ENCODE results near the gene ACADS. TPM values are rescaled to one million over a fixed set of nuclear protein-coding genes. Genes with fewer than 3 reads are reported as not detected.

Gene ACADS
- polyA plus RNA-seq, 1 donor from 2014 or later: 3.6 TPM

- Histone ChIP-seq H3K9ac (ENCODE audit: low read length) (no peak overlapping the region), H3K27me3 (ENCODE audit: insufficient read depth, low read depth, low read length) (no peaks in the 10 kb centered on the region), H3K27ac (ENCODE audit: low read length) (no peak overlapping the region), H3K9me2 (ENCODE audit: insufficient read depth, low read length) (no peaks in the 10 kb centered on the region), H3K4me2 (ENCODE audit: low read length) (no peak overlapping the region), H2AFZ (ENCODE audit: low read depth, low read length) (no peak overlapping the region), H3F3A (ENCODE audit: insufficient read depth, low read length, poor library complexity, severe bottlenecking) (no peaks in the 10 kb centered on the region), H3K9me3 (ENCODE audit: low read length) (no peaks in the 10 kb centered on the region), H3K36me3 (ENCODE audit: insufficient read depth, low read length) (no peaks in the 10 kb centered on the region), H3K79me2 (replicated peaks; ENCODE audit: insufficient read depth, low read length) (no peaks in the 10 kb centered on the region), H4K20me1 (ENCODE audit: insufficient read depth) (no peaks in the 10 kb centered on the region), H3K4me3 (ENCODE audit: low read length) (no peak overlapping the region)
- TF ChIP-seq RAD21 (conservative IDR thresholded peaks at IDR 0.05): no peak
- TF ChIP-seq MXI1 (conservative IDR thresholded peaks at IDR 0.05; ENCODE audit: poor library complexity, severe bottlenecking): no peak
- TF ChIP-seq EP300 (conservative IDR thresholded peaks at IDR 0.05; ENCODE audit: poor library complexity, severe bottlenecking): no peak
Measured at GRCh38 chr12:120748242-120748641, 22.6 kb downstream of the ACADS start.

- Histone ChIP-seq H3K9ac (ENCODE audit: low read length) (no peak overlapping the region), H3K36me3 (ENCODE audit: insufficient read depth, low read length) (no peaks in the 10 kb centered on the region), H2AFZ (ENCODE audit: low read depth, low read length) (no peak overlapping the region), H3F3A (ENCODE audit: insufficient read depth, low read length, poor library complexity, severe bottlenecking) (no peaks in the 10 kb centered on the region), H3K27ac (ENCODE audit: low read length) (no peak overlapping the region), H3K4me2 (ENCODE audit: low read length) (no peak overlapping the region), H3K4me3 (ENCODE audit: low read length) (no peak overlapping the region), H4K20me1 (ENCODE audit: insufficient read depth) (no peaks in the 10 kb centered on the region), H3K9me3 (ENCODE audit: low read length) (no peaks in the 10 kb centered on the region), H3K9me2 (ENCODE audit: insufficient read depth, low read length) (no peaks in the 10 kb centered on the region), H3K79me2 (replicated peaks; ENCODE audit: insufficient read depth, low read length) (no peaks in the 10 kb centered on the region), H3K27me3 (ENCODE audit: insufficient read depth, low read depth, low read length) (no peaks in the 10 kb centered on the region)
- no peak for TF ChIP-seq MXI1 (conservative IDR thresholded peaks at IDR 0.05; ENCODE audit: poor library complexity, severe bottlenecking)
- no peak for TF ChIP-seq TAF1 (IDR thresholded peaks at IDR 0.05; ENCODE audit: low read depth)
- no peak for TF ChIP-seq EP300 (conservative IDR thresholded peaks at IDR 0.05; ENCODE audit: poor library complexity, severe bottlenecking)
- TF ChIP-seq CTCF (IDR thresholded peaks at IDR 0.05; ENCODE audit: poor library complexity, severe bottlenecking): no peak
- no peak for TF ChIP-seq RAD21 (conservative IDR thresholded peaks at IDR 0.05)
- TF ChIP-seq REST (IDR thresholded peaks at IDR 0.05; ENCODE audit: borderline replicate concordance): no peak
- TF ChIP-seq EZH2 (IDR thresholded peaks at IDR 0.05; ENCODE audit: borderline replicate concordance, insufficient read depth, low read length, poor library complexity, severe bottlenecking): no peak
- TF ChIP-seq POLR2AphosphoS5 (IDR thresholded peaks at IDR 0.05): no peak
- TF ChIP-seq SMC3 (conservative IDR thresholded peaks at IDR 0.05; ENCODE audit: poor library complexity): no peak
Measured at GRCh38 chr12:120749256-120749655, 23.6 kb downstream of the ACADS start.

- Histone ChIP-seq H2AFZ (ENCODE audit: low read depth, low read length) (no peak overlapping the region), H3K9me2 (ENCODE audit: insufficient read depth, low read length) (no peaks in the 10 kb centered on the region), H4K20me1 (ENCODE audit: insufficient read depth) (no peaks in the 10 kb centered on the region), H3F3A (ENCODE audit: insufficient read depth, low read length, poor library complexity, severe bottlenecking) (no peaks in the 10 kb centered on the region), H3K79me2 (replicated peaks; ENCODE audit: insufficient read depth, low read length) (no peaks in the 10 kb centered on the region), H3K27ac (ENCODE audit: low read length) (no peak overlapping the region), H3K9ac (ENCODE audit: low read length) (no peak overlapping the region), H3K4me2 (ENCODE audit: low read length) (no peak overlapping the region), H3K4me3 (ENCODE audit: low read length) (no peak overlapping the region), H3K36me3 (ENCODE audit: insufficient read depth, low read length) (no peaks in the 10 kb centered on the region), H3K9me3 (ENCODE audit: low read length) (no peaks in the 10 kb centered on the region), H3K27me3 (ENCODE audit: insufficient read depth, low read depth, low read length) (no peaks in the 10 kb centered on the region)
- TF ChIP-seq SMC3 (conservative IDR thresholded peaks at IDR 0.05; ENCODE audit: poor library complexity) (no peak), REST (IDR thresholded peaks at IDR 0.05; ENCODE audit: borderline replicate concordance) (no peak), EP300 (conservative IDR thresholded peaks at IDR 0.05; ENCODE audit: poor library complexity, severe bottlenecking) (no peak), TAF1 (IDR thresholded peaks at IDR 0.05; ENCODE audit: low read depth) (no peak), POLR2AphosphoS5 (IDR thresholded peaks at IDR 0.05) (no peak), RAD21 (conservative IDR thresholded peaks at IDR 0.05) (no peak)
Measured at GRCh38 chr12:120750806-120751205, 25.2 kb downstream of the ACADS start.

Data from neural cell (in vitro differentiated cells).